ENCODE data around the gene TRIM7. TPM values are rescaled to one million over a fixed set of nuclear protein-coding genes. Genes with fewer than 3 reads are reported as not detected.

TRIM7 gene
- total and polyA plus RNA-seq, 7 donors: 10.4 to 42.6 (median 28.8) TPM

DNA sequence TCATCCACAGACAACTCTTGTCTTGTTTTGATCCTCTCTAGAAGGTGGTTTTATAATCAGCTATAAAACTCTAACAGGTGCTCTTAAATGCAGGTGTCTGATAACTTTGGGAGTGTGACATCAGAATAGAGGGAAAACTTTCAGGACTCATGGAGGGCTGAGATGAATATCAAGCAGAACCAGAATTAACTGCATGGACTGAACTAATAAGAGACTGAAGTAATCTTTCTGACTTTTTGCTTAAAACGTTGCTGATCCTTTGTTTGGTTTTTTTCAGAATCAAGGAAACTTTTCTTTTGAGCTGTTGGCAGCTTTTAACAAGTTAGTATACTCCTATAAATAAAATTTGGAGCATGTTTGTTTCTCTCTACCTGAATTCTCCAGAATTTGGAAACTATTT lies 59.9 kb downstream of the TRIM7 start:
- H3K27ac ChIP-seq: no peak overlapping the region
- DNase-seq (no peak), ATAC-seq (no peak)
- TF ChIP-seq, protein P1, sequence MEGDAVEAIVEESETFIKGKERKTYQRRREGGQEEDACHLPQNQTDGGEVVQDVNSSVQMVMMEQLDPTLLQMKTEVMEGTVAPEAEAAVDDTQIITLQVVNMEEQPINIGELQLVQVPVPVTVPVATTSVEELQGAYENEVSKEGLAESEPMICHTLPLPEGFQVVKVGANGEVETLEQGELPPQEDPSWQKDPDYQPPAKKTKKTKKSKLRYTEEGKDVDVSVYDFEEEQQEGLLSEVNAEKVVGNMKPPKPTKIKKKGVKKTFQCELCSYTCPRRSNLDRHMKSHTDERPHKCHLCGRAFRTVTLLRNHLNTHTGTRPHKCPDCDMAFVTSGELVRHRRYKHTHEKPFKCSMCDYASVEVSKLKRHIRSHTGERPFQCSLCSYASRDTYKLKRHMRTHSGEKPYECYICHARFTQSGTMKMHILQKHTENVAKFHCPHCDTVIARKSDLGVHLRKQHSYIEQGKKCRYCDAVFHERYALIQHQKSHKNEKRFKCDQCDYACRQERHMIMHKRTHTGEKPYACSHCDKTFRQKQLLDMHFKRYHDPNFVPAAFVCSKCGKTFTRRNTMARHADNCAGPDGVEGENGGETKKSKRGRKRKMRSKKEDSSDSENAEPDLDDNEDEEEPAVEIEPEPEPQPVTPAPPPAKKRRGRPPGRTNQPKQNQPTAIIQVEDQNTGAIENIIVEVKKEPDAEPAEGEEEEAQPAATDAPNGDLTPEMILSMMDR (IDR thresholded peaks at IDR 0.05): no peak
- no peaks in the 10 kb centered on the region for H3K36me3 ChIP-seq (ENCODE audit: insufficient read depth in 1 of 2, low read depth in 1 of 2)
- intact Hi-C loops (cut with DNase I): no loop called here
- no peaks in the 10 kb centered on the region for H3K4me1 ChIP-seq
- H3K4me3 ChIP-seq: no peak overlapping the region
- no peaks in the 10 kb centered on the region for H3K9me3 ChIP-seq
- H3K27me3 ChIP-seq (ENCODE audit: insufficient read depth in 3 of 3, low read length in 2 of 3): peaks cover 0 to 40% (median 4%) of the 10 kb centered on the region in 3 donors
- WGBS, 3 donors: 36 to 57% (median 49%) methylated on average over 1 of the region's 1 CpG

Other genes with a start within 250 kb of the TRIM7 start
- gene BTNL3, start 216.3 kb downstream of the TRIM7 start, total RNA-seq: not detected
- under 1 TPM in 2 of 3 donors, not detected in 1; 0.01 to 0.09 TPM for gene BTNL3, start 216.3 kb downstream of the TRIM7 start, polyA plus RNA-seq
- gene BTNL9, start 164.9 kb downstream of the TRIM7 start, total RNA-seq: 10 to 100 TPM; 10.4 to 22.8 (median 18.1) TPM
- gene BTNL9, start 164.9 kb downstream of the TRIM7 start, polyA plus RNA-seq: 10 to 100 TPM; 14.4 to 26.3 (median 20.0) TPM
- gene OR2V1, start 74.0 kb downstream of the TRIM7 start, total RNA-seq: not detected
- gene OR2V1, start 74.0 kb downstream of the TRIM7 start, polyA plus RNA-seq: not detected
- not detected for gene OR2V2, start 57.6 kb downstream of the TRIM7 start, total RNA-seq
- not detected for gene OR2V2, start 57.6 kb downstream of the TRIM7 start, polyA plus RNA-seq
- 10 to 100 TPM; 26.6 to 33.6 (median 31.5) TPM for gene TRIM41, start 18.1 kb upstream of the TRIM7 start, total RNA-seq
- gene TRIM41, start 18.1 kb upstream of the TRIM7 start, polyA plus RNA-seq: 10 to 100 TPM; 12.5 to 44.0 (median 17.4) TPM
- gene RACK1, start 38.7 kb upstream of the TRIM7 start, total RNA-seq: 1,000 to 10,000 TPM in 1 of 4 donors, 100 to 1,000 TPM in 3; 832 to 1,110 (median 978) TPM
- 1,000 to 10,000 TPM; 1,678 to 3,660 (median 1,849) TPM for gene RACK1, start 38.7 kb upstream of the TRIM7 start, polyA plus RNA-seq
- gene TRIM52, start 55.9 kb upstream of the TRIM7 start, total RNA-seq: 1 to 10 TPM; 3.0 to 5.8 (median 5.3) TPM
- gene TRIM52, start 55.9 kb upstream of the TRIM7 start, polyA plus RNA-seq: 10 to 100 TPM in 1 of 3 donors, 1 to 10 TPM in 2; 1.5 to 17.6 (median 4.8) TPM
- gene OR4F3, start 162.1 kb upstream of the TRIM7 start, total RNA-seq: not detected
- gene OR4F3, start 162.1 kb upstream of the TRIM7 start, polyA plus RNA-seq: under 1 TPM in 1 of 3 donors, not detected in 2; 0.04 TPM